Mammary microvascular endothelial cell (primary cell): ENCODE results near the gene SIAH2. TPM values are rescaled to one million over a fixed set of nuclear protein-coding genes. Genes with fewer than 3 reads are reported as not detected.

Source experiments
- total RNA-seq: library from RNA; depleted of rRNA; stranded (reverse); fragments of >200 nt; gene quantifications from 2 replicates; pipeline ENCODE4 v1.2.3, GENCODE V29; 2015

Gene SIAH2, protein sequence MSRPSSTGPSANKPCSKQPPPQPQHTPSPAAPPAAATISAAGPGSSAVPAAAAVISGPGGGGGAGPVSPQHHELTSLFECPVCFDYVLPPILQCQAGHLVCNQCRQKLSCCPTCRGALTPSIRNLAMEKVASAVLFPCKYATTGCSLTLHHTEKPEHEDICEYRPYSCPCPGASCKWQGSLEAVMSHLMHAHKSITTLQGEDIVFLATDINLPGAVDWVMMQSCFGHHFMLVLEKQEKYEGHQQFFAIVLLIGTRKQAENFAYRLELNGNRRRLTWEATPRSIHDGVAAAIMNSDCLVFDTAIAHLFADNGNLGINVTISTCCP
- total RNA-seq, result 14.4 and 23.1 TPM in 2 replicates

DNA sequence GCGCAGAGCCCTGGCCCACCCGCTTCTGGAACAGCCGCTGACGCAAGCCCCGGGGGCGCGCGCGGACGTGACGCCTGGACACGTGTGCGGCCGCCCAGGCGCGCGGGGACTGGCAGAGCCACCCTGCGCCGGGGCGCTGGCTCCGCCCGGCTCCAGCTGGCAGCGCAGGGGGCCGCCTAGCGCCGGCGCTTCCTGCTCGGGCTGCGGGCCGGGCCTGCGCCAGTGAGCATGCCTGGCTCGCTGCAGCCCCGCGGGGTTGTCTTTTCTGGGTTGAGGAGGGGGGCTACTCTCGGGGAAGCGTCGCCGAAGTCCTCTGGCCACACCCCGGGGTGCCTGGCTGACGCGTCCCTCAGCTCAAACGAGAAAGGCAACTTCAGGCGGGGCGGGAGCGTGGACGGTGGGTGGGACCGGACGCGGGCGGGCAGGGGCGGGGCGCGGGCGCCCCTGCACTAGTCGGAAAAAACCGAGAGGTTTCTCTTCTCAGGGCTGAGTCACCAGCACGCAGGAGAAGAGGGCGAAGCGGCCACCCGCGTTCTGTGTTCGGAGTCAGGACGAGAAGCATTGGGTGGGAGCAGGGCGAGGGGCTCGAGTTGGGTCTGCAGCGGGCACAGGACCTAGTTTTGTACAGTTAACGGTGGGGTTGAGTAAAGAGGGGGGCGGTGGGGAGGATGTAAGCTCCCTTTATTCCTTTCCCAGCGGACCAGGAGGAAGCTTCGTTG is at the start of gene SIAH2:
Gene SIAH2, minus strand, starts transcription at position 48 of the 719 bp plus-strand sequence. CDS start 320 bp downstream, outside the sequence.

GRCh38 chr3:150703756-150704344 is 59.1 kb downstream of the SIAH2 start, which contains the start of gene ERICH6:
TSS of gene ERICH6 (minus strand) at chr3:150703920. CDS start at chr3:150703898, 22 bp downstream.

Other genes starting within 250 kb of the SIAH2 start
- gene SERP1, start 216.7 kb downstream of the SIAH2 start, total RNA-seq, result 200 and 229 TPM in 2 replicates
- gene EIF2A, start 216.4 kb downstream of the SIAH2 start, total RNA-seq, result 133 and 136 TPM in 2 replicates
- 170 and 211 TPM in 2 replicates for gene SELENOT, start 159.8 kb downstream of the SIAH2 start, total RNA-seq
- gene ERICH6, start 59.2 kb downstream of the SIAH2 start, total RNA-seq, result not detected in 2 replicates
- gene MINDY4B, start 142.3 kb upstream of the SIAH2 start, total RNA-seq, result not detected in 2 replicates
- gene CLRN1, start 209.6 kb upstream of the SIAH2 start, total RNA-seq, result not detected in 2 replicates